GM23248 (cell line): ENCODE data around the gene HSPBAP1. TPM values are rescaled to one million over a fixed set of nuclear protein-coding genes. Genes with fewer than 3 reads are reported as not detected.
"Not testable (repeated sequence)": the region's sequence is repeated elsewhere in the genome, so short reads cannot be mapped to it uniquely, and the experiment has no call there.

Source experiments
- DNase-seq: peaks from one replicate; pipeline ENCODE4 v3.0.0-alpha.2; 2015
- H2AFZ ChIP-seq: fragments of 200-600 bp; sonication (generic); 2 replicates; pipeline ENCODE4 v1.6.1; 2016; ENCODE audit warnings: antibody characterized with exemption
- H3F3A ChIP-seq: fragments of 200-600 bp; sonication (generic); 2 replicates; pipeline ENCODE4 v1.6.1; 2016; ENCODE audit warnings: mild to moderate bottlenecking, antibody characterized with exemption, mixed run types; ENCODE audit not compliant: insufficient read depth
- H3K27ac ChIP-seq: fragments of 200-600 bp; sonication (generic); 2 replicates; pipeline ENCODE4 v1.5.1; 2016; ENCODE audit warnings: mild to moderate bottlenecking
- H3K27me3 ChIP-seq: fragments of 200-600 bp; sonication (generic); replicated peaks from 2 replicates; pipeline ENCODE4 v1.6.1; 2016; ENCODE audit warnings: mild to moderate bottlenecking; ENCODE audit not compliant: insufficient read depth
- H3K36me3 ChIP-seq: fragments of 200-600 bp; sonication (generic); 2 replicates; pipeline ENCODE4 v1.6.1; 2016; ENCODE audit warnings: low read depth, mild to moderate bottlenecking
- H3K4me1 ChIP-seq: fragments of 200-600 bp; sonication (generic); 2 replicates; pipeline ENCODE4 v1.6.1; 2016; ENCODE audit warnings: mild to moderate bottlenecking; ENCODE audit not compliant: insufficient read depth
- H3K4me2 ChIP-seq: fragments of 200-600 bp; sonication (generic); one replicate; pipeline ENCODE4 v1.6.1; 2016; ENCODE audit warnings: mild to moderate bottlenecking; ENCODE audit not compliant: unreplicated experiment
- H3K4me3 ChIP-seq: fragments of 200-600 bp; sonication (generic); 2 replicates; pipeline ENCODE4 v1.5.1; 2016; ENCODE audit warnings: mild to moderate bottlenecking
- H3K79me2 ChIP-seq: fragments of 200-600 bp; sonication (generic); 2 replicates; pipeline ENCODE4 v1.6.1; 2016; ENCODE audit warnings: mild to moderate bottlenecking; ENCODE audit not compliant: insufficient read depth
- H3K9ac ChIP-seq: fragments of 200-600 bp; sonication (generic); 2 replicates; pipeline ENCODE4 v1.6.1; 2016; ENCODE audit warnings: mild to moderate bottlenecking
- H3K9me2 ChIP-seq: fragments of 200-600 bp; sonication (generic); 2 replicates; pipeline ENCODE4 v1.6.1; 2016; ENCODE audit warnings: mixed run types, mild to moderate bottlenecking, moderate library complexity; ENCODE audit not compliant: insufficient read depth
- H3K9me3 ChIP-seq: fragments of 200-600 bp; sonication (generic); one replicate; pipeline ENCODE4 v1.6.1; 2017; ENCODE audit warnings: low read depth
- H4K20me1 ChIP-seq: fragments of 200-600 bp; sonication (generic); 2 replicates; pipeline ENCODE4 v1.6.0; 2016; ENCODE audit not compliant: insufficient read depth
- EZH2 ChIP-seq: fragments of 200-600 bp; sonication (generic); IDR thresholded peaks from 2 replicates; pipeline ENCODE4 v1.6.1; 2018; ENCODE audit warnings: antibody characterized with exemption, mild to moderate bottlenecking; ENCODE audit not compliant: insufficient read depth, poor library complexity, severe bottlenecking
- EZH2phosphoT487 ChIP-seq: fragments of 200-600 bp; sonication (generic); IDR thresholded peaks from 2 replicates; pipeline ENCODE4 v1.6.1; 2018; ENCODE audit warnings: antibody characterized with exemption, moderate library complexity, mild to moderate bottlenecking, low read depth; ENCODE audit not compliant: insufficient read depth
- WGBS, 2 experiments: methylation state at CpG; one replicate each; pipeline ENCODE4 v1.1.6; 2015 to 2017; ENCODE audit warnings: low lambda C conversion rate in 2 of 2, low coverage in 1 of 2; ENCODE audit errors: missing lambda C conversion rate in 2 of 2; 5-methylcytosine and 5-hydroxymethylcytosine counted together
- in situ Hi-C: fragments of 300-500 bp; cut with MboI; formaldehyde crosslinking; loops from 2 replicates; pipeline ENCODE4 v1.15.0; 2020
- polyA plus RNA-seq: library from polyadenylated mRNA; unstranded; fragments of >200 nt; fragmentation: Nextera tagmentation; extraction: Ambion mirVana; gene quantifications from 2 replicates; pipeline ENCODE4 v1.2.1, GENCODE V29; 2016
- total RNA-seq: library from RNA; depleted of rRNA; stranded (reverse); fragments of >200 nt; shearing (Covaris generic); gene quantifications from 2 replicates; pipeline ENCODE4 v1.2.3, GENCODE V29; 2014

HSPBAP1 gene
- total and polyA plus RNA-seq, 2 experiments from 2014 or later: 4.0 to 4.3 TPM

DNA sequence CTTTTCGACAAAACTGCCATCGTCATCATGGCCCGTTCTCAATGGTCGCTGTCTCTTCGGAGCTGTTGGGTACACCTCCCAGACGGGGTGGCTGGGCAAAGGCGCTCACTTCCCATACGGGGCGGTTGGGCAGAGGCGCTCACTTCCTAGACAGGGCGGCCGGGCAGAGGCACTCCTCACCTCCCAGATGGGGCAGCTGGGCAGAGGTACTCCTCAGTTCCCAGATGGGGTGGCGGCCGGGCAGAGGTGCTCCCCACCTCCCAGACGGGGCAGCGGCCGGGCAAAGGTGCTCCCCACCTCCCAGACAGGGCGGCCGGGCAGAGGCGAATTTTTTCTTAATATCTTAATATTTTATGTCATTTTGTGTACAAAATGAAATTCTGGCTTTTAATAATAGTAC lies 68.5 kb downstream of the HSPBAP1 start:
- Histone ChIP-seq H3K9me3 (no peaks in the 10 kb centered on the region), H3K4me3 (no peak overlapping the region), H3K4me2 (no peak overlapping the region), H3K9me2 (no peaks in the 10 kb centered on the region), H3K4me1 (no peaks in the 10 kb centered on the region), H3K36me3 (0 out of 2 replicates have a peak, but pooled peaks cover 4% of the 10 kb centered on the region), H3K27me3 (no peaks in the 10 kb centered on the region), H3K9ac (no peak overlapping the region), H2AFZ (no peak overlapping the region), H3K79me2 (no peaks in the 10 kb centered on the region), H3F3A (no peaks in the 10 kb centered on the region), H3K27ac (no peak overlapping the region), H4K20me1 (no peaks in the 10 kb centered on the region)
- DNase-seq: no peak
- no peak for TF ChIP-seq EZH2
- no peak for TF ChIP-seq EZH2phosphoT487
- 95 to 96% methylated on average over 18 to 20 of the region's 20 CpGs for WGBS, 2 experiments
- in situ Hi-C loops: no loop called here

DNA sequence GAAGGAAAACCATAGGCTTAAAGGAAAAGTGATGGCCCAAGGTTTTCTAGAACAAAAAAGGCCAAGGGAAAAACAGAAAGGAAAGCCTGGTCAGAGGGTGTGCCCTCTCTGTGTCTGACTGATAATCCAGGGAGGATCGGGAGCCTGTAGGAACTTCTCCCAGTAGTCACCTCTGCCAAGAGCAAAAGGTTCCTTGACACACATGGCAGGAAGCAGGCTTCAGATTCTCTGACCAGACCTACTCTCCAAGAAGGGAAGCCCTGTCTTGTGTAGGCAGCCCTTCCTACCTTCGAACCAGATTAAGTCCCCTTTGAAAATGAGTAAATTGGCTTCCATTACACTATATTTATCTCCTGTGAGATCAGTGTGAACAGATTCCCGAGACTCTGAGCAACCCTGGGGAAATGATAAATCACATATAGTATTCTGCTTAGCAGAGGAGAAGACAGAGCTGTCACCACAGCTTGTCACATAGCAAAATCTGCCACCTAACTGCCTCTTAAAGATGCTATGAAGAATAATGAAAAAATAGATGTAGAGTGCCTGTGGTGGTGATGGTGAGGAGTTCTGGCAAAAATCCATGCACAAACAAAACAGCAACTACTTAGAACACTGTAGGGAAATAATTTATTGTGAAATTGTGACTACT lies 74.2 kb downstream of the HSPBAP1 start:
- no peak overlapping the region for H3K27ac ChIP-seq

GRCh38 chr3:122716667-122717066 lies 77.0 kb downstream of the HSPBAP1 start:
- DNase-seq: no peak
- no peak overlapping the region for H3K4me3 ChIP-seq
- H4K20me1 ChIP-seq: no peaks in the 10 kb centered on the region
- no peaks in the 10 kb centered on the region for H3K4me1 ChIP-seq
- 95 to 97% methylated on average over 4 of the region's 4 CpGs for WGBS, 2 experiments
- no peak for TF ChIP-seq EZH2phosphoT487
- no peak for TF ChIP-seq EZH2
- no peak overlapping the region for H3K27ac ChIP-seq
- no peak overlapping the region for H3K4me2 ChIP-seq
- no peak overlapping the region for H2AFZ ChIP-seq
- no peak overlapping the region for H3K9ac ChIP-seq
- H3K9me2 ChIP-seq: no peaks in the 10 kb centered on the region
- H3K36me3 ChIP-seq: peaks cover 10% of the 10 kb centered on the region; the same call in 1 of the 2 replicates
- no peaks in the 10 kb centered on the region for H3K9me3 ChIP-seq
- H3K79me2 ChIP-seq: no peaks in the 10 kb centered on the region
- in situ Hi-C loops: no loop called here
- H3K27me3 ChIP-seq: no peaks in the 10 kb centered on the region
- H3F3A ChIP-seq: no peaks in the 10 kb centered on the region

More for the DNA sequence above, 74.2 kb downstream of the HSPBAP1 start:
- H2AFZ ChIP-seq: no peak overlapping the region
- DNase-seq: no peak
- no peaks in the 10 kb centered on the region for H3K4me1 ChIP-seq
- in situ Hi-C loops: no loop called here
- no peak overlapping the region for H3K4me3 ChIP-seq
- no peak overlapping the region for H3K4me2 ChIP-seq
- no peaks in the 10 kb centered on the region for H3K9me2 ChIP-seq
- no peaks in the 10 kb centered on the region for H3K79me2 ChIP-seq
- H3K27me3 ChIP-seq: no peaks in the 10 kb centered on the region
- no peaks in the 10 kb centered on the region for H3K9me3 ChIP-seq
- no peaks in the 10 kb centered on the region for H3F3A ChIP-seq
- H3K9ac ChIP-seq: no peak overlapping the region
- no peaks in the 10 kb centered on the region for H4K20me1 ChIP-seq
- H3K36me3 ChIP-seq: 0 out of 2 replicates have a peak, but pooled peaks cover 4% of the 10 kb centered on the region
- TF ChIP-seq EZH2 (no peak), EZH2phosphoT487 (no peak)
- WGBS, 2 experiments: 59 to 71% methylated on average over 3 of the region's 3 CpGs

GRCh38 chr3:122714273-122714672 lies 79.4 kb downstream of the HSPBAP1 start:
- TF ChIP-seq EZH2 (no peak), EZH2phosphoT487 (no peak)
- no peak overlapping the region for H3K4me3 ChIP-seq
- H3F3A ChIP-seq: no peaks in the 10 kb centered on the region
- H3K4me2 ChIP-seq: no peak overlapping the region
- H3K79me2 ChIP-seq: no peaks in the 10 kb centered on the region
- no peaks in the 10 kb centered on the region for H3K27me3 ChIP-seq
- peak; percentile 2 for DNase-seq
- H2AFZ ChIP-seq: no peak overlapping the region
- no peaks in the 10 kb centered on the region for H3K4me1 ChIP-seq
- H3K9ac ChIP-seq: no peak overlapping the region
- H3K9me2 ChIP-seq: no peaks in the 10 kb centered on the region
- peaks cover 6% of the 10 kb centered on the region; the same call in 1 of the 2 replicates for H3K36me3 ChIP-seq
- no peaks in the 10 kb centered on the region for H4K20me1 ChIP-seq
- in situ Hi-C loops: no loop called here
- WGBS, 2 experiments: 93 to 94% methylated on average over 3 of the region's 3 CpGs
- no peak overlapping the region for H3K27ac ChIP-seq
- no peaks in the 10 kb centered on the region for H3K9me3 ChIP-seq

DNA sequence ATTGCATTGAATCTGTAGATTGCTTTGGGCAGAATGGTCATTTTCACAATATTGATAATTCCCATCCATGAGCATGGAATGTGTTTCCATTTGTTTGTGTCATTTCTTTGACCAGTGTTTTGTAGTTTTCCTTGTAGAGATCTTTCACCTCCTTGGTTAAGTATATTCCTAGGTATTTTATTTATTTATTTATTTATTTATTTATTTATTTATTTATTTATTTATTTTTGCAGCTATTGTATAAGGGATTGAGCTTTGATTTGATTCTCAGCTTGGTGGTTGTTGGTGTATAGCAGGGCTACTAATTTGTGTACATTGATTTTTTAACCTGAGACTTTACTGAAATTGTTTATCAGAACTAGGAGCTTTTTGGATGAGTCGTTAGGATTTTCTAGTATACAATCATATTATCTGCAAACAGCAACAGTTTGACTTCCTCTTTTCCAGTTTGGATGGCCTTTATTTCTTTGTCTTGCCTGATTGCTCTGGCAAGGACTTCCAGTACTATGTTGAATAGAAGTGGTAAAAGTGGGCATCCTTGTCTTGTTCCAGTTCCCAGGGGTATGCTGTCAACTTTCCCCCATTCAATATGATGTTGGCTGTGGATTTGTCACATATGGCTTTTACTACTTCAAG lies 82.9 kb downstream of the HSPBAP1 start:
- H3K9ac ChIP-seq, H3K9me3 ChIP-seq, in situ Hi-C loops, H3K27me3 ChIP-seq, H3K4me2 ChIP-seq, H3K36me3 ChIP-seq, H3K4me1 ChIP-seq, H3K4me3 ChIP-seq, H3K9me2 ChIP-seq, H3K79me2 ChIP-seq, DNase-seq, H3K27ac ChIP-seq, H3F3A ChIP-seq, H4K20me1 ChIP-seq, H2AFZ ChIP-seq: not testable (repeated sequence)
- 100% methylated on average over 1 of the region's 1 CpG for WGBS, 2 experiments
